Measurements from ENCODE around the gene NPAS1.

Gene NPAS1

DNA sequence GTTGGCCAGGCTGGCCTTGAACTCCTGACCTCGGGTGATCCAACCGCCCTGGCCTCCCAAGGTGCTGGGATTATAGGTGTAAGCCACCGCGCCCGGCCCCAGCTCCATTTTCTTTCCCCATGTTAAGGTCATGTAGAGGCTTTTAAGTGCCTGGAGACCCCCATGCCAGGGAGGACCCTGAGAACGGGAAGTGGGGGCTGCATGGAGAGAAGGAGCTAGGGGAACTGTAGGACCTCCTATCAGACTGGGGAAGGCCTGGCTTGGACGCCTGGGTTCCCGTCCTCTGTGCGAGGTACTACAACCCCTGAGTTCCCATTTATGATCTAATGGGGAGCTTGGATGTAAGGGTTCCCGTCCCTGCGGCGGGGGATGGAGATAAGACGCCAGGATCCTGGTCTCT, 714 bp upstream of the NPAS1 start:
- FAIRE-seq: no peak
- DNase-seq (ENCODE audit: insufficient read length, low spot score): no peak

DNA sequence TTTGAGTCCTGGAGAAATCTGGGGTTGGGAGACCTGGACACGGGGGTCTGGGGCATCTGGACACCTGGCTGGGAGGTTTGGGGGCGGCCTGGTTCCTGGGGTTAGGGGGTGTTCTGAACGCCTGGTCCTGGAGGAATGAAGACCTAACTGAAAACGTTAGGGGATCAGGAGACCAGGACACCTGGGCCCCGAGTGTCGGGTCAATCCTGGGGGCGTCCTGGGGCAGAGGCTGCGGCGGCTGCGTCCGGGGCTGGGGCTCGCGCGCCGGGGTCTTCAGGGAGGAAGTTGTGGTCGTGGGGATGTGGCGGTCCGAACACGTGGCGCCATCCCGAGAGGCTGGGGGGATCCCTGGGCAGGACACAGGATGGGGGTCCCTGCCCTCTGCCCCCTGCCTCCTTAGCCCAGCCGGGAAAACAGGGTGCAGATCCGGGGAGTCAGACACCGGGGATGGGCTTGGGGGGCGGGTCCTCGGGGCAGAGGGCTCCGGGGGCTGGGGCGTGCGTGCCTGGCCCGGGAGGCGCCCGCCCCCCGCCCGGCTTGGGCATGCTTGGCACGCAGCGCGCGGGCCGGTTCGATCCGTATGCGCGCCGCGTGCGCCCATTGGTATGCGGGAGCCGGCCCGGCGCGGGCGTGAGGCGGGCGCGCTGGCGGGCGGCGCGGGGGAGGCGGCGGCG, 632 bp downstream of the NPAS1 start:
- DNase-seq (ENCODE audit: insufficient read length, low spot score): no peak
- no peak for FAIRE-seq

DNA sequence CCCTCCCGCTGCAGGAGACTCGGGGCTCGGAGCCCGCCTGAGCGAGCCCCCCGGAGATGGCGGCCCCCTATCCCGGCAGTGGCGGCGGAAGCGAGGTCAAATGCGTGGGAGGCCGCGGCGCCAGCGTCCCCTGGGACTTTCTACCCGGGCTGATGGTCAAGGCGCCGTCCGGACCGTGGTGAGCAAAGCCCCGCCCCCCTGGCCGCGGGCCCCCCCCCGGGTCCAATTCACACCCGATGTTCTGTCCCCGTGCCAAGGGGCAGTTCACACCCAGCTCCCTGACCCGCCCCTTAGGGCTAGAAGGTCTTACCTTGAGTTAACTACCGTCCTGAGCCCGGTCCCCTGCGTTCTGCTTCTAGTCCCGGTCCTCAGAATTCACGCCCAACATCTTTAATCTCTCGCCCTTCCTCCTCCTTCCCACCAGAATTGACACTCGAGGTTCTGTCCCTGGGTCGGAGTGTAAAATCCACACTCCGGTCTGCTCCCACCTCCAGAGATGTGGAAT, 1.4 kb downstream of the NPAS1 start:
- DNase-seq (ENCODE audit: insufficient read length, low spot score) (no peak), FAIRE-seq (no peak)

DNA sequence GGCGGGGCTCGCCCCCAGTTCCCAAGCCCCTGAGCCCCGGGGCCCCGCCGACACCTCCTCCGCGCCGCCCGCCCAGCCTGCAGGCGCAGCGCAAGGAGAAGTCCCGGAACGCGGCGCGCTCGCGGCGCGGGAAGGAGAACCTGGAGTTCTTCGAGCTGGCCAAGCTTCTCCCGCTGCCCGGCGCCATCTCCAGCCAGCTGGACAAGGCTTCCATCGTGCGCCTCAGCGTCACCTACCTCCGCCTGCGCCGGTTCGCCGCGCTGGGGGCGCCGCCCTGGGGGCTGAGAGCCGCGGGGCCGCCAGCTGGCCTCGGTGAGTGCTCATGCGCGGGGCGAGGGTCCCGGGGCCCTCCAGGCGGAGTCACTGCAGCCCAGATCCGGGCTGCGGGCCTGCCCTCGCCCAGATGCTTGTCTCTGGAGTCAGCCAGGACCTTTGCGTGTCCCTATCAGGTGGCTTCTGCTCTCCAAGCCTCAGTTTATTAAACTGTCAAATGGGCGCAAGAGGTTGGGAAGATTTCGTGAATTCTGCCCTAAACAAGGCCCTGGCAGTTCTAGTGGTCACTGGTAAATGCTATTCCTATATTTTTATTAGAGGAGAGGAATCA, 2.0 kb downstream of the NPAS1 start:
- FAIRE-seq (no peak), DNase-seq (ENCODE audit: insufficient read length, low spot score) (no peak)

DNA sequence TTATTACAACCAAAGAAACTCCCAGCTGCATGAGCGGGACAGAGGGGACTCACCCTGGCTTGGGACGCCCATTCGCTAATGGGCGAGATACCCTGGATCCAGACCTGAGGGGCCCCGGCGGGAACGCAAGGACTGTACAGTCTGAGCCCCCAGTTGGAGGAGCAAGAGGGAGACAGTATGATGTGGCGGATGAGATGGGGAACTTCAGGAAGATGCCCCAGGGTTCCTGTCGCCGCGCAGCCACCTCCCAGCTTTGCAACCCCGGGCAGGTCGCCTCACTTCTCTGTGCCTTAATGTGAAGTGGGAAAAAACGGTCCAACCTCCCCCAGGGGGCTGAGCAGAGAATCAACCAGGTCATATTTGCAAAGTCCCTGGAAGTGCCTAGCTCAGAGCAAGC, 2.5 kb downstream of the NPAS1 start:
- FAIRE-seq (no peak), DNase-seq (ENCODE audit: insufficient read length, low spot score) (no peak)

DNA sequence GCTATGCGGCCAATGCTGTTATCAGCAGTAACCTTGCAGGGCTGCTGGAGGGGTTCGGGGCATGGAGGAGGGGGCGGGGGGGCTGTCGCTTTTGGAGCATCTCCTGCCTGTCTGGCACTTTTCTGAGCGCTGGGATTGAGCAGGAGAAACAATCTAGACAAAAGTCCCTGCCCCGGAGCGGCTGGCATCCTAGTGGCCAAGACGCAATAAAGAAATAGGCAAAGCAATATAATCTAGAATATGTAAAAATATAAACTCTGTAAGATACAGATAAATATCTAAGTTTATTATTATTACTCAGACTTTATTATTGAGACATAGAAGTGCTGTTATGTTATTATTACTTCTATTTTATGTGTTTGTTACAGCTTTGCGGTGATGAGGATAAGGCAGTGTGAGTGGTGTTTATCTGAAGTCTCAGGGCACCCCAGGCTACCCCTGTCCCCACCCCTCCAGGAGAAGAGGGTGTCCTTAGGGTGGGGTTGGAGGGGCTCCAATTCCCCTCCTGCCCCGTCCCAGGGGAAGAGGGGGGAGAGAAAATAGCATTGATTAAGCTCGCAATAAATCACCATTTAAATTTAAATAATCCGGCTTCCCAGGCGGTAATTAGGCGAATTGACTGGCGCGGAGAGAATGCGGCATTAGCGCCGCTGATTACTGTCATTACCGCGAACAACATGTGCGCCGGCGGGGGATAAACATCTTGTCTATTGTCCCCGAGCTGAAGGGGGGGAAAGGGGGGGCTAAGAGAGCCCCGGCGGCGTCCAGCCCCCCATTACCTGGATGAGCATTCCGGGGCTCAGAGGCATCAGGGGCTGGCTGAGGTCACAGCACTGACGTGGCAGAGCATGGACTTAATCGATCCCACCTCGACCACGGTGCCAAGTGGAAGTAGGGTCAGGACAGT, 3.2 kb downstream of the NPAS1 start:
- FAIRE-seq: no peak
- no peak for DNase-seq (ENCODE audit: insufficient read length, low spot score)

DNA sequence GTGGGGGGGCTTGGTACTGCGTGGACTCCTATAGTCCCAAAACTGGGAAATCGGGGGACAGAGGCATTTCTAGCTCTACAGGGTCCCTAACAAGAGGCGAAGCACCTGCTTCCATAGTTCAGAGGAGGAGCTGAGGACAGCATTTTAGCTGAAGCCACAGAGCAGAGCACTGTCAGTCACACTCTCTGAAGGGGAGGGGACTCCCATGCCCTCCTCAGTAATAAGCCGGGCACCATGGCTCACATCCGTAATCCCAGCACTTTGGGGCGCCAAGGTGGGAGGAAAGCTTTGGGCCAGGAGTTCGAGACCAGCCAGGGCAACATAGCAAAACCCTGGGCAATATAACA, 3.8 kb downstream of the NPAS1 start:
- DNase-seq (ENCODE audit: insufficient read length, low spot score) (no peak), FAIRE-seq (no peak)

DNA sequence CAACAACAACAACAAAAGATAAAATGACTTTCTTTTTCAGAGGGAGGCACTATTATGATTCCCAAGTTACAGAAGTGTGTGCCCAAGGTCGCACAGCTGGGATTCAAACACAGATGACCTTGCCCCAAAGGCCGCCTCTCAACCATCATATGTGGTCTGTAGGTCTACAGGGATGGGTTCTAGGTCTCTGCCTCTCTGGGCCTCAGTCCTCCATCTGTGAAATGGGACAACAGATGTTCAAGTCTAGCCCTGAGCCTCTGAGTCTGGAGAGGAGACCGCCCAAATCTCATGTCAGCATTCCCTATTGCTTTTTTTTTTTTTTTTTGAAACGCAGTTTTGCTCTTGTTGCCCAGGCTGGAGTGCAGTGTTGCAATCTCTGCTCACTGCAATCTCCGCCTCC, 4.9 kb downstream of the NPAS1 start:
- no peak for FAIRE-seq
- no peak for DNase-seq (ENCODE audit: insufficient read length, low spot score)

DNA sequence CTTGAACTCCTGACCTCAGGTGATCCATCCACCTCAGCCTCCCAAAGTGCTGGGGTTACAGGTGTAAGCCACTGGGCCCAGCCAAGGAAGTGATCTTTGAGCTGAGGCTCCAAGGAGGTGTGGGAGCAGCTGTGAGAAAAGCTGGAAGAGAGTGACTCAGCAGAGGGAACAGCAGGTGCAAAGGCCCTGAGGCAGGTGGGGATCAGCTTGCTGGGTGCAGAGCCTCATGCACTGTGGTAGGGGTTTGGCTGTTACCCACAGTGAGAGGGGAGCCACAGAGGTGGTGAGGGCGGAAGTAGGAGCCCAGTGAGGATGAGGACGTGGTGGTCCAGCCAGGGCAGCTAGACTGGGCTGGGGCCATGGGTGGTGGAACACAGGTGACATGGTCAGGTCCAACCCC, 6.5 kb downstream of the NPAS1 start:
- no peak for FAIRE-seq

DNA sequence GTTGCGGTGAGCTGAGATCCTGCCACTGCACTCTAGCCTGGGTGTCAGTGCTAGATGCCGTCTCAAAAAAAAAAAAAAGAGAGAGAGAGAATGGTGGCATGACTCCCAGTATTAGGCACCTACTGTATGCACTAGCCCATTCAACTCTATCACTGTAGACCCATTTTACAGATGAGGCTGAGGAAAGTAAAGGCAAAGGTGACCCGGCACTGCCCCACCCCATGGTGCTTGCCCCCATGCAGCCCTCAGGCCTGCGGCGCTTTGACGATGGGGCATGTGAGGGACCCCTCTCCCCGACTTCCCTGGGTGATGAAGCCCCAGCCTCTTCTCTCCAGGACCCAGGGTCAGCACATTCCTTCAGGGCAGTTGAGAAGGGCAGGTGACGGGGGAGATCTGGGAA, 7.3 kb downstream of the NPAS1 start:
- no peak for DNase-seq (ENCODE audit: insufficient read length, low spot score)
- no peak for FAIRE-seq

More for the DNA sequence above, 6.5 kb downstream of the NPAS1 start:
- no peak for DNase-seq (ENCODE audit: insufficient read length, low spot score)

DNA sequence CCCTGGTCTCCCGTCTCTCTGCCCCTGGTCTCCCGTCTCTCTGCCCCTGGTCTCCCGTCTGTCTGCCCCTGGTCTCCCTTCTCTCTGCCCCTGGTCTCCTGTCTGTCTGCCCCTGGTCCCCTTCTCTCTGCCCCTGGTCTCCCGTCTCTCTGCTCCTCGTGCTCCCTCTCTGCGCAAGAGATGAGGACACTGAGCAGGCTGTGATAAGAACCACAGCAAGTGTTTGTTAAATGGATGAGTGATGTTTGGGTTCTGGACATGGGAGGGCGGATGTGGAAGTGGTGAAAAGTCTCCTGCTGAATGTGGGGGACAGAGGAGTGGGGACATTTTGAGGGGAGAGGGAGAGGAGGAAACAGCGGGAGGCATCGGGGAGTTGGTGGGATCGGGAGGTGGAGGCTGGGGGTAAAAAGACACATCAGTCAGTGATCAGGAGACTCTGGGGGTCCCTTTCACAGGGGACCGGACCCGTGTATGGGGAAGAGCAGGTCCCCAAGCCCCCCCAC, 8.0 kb downstream of the NPAS1 start:
- FAIRE-seq (no peak), DNase-seq (ENCODE audit: insufficient read length, low spot score) (no peak)

DNA sequence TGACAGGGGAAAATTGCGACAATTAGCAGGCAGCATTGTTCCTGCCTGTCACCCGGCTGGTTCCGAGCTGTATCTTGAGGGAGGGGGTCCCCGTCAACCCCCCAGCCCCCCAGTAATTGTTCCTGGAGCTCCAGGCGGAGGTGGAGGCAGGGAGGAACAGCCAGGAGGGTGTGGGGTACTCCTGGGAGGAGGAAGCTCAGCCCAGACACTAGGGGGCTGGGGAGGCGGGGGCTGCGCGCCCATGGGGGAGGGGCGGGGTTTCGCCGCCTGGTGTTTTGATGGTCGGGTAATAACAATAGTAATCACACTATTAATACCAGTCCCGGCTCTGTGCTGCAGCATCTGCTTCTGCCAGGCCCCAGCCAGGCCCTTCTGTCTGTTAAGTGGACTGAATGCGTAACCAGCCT, 8.6 kb downstream of the NPAS1 start:
- FAIRE-seq: no peak
- no peak for DNase-seq (ENCODE audit: insufficient read length, low spot score)

DNA sequence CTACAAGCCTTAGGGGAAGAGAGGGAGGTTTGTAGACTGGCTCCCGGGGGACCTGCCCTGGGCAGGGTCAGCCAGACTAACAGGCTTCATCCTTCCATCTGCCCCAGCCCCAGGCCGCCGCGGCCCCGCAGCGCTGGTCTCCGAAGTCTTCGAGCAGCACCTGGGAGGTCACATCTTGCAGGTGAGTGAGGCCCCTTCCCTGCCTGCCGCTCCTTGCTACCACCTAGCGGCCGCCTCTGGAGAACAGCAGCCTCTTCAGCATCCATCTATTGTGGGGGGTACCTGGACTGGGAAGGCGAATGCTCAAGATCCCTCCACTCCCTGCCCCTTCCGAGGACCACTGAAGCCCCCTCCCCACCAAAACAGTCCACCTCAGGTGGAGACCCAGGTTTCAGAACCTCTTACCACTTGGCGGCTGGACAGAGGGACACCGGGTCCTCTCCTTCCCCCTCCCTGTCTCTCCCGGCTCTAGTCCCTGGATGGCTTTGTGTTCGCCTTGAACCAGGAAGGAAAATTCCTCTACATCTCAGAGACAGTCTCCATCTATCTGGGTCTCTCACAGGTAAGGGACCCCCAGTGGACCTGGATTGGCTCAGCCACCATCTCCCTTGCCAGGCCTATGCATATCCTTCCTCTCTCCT, 12.7 kb downstream of the NPAS1 start:
- peak; percentile 84 for FAIRE-seq
- DNase-seq (ENCODE audit: insufficient read length, low spot score): peak; percentile 75

DNA sequence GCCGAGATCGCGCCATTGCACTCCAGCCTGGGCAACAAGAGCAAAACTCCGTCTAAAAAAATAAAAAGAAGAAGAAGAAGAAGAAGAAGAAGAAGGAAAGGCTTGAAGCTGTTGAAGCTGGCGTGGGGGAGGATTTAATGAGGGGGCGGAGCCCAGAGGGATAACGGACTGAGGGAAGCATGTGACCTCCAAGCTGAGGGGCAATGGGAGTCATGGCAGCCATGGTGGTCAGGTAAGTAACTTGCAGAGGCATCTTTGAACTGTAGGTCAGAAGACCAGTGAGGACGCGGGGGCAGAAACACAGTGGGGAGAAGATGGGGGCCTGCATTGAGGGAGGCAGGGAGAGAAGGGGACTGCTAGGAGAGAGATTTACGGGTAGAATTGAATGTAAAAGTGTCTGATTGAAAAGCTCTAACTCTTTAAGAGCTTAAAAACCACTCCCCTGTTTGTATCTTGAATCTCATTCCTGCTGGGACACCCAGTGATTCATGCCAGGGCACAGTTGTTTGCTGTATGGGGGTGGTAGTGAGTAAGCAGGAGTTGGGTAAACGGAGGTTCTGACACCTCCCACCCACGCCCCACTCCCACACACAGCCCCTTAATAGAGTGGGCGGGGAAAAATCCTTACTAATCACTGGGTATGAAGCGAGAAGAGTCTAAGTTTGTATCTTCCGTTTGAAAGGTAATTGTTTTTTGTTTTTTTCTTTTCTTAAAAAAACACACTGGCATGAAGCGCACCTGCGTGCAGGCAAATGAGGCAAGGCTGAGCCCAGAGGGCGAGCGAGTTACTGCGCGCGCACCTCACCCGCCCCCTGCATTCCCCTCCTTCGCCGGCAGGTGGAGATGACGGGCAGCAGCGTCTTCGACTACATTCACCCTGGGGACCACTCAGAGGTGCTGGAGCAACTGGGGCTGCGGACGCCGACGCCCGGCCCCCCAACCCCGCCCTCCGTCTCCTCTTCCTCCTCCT, 15.8 kb downstream of the NPAS1 start:
- FAIRE-seq (peak; percentile 93), DNase-seq (ENCODE audit: insufficient read length, low spot score) (peak; percentile 98)

DNA sequence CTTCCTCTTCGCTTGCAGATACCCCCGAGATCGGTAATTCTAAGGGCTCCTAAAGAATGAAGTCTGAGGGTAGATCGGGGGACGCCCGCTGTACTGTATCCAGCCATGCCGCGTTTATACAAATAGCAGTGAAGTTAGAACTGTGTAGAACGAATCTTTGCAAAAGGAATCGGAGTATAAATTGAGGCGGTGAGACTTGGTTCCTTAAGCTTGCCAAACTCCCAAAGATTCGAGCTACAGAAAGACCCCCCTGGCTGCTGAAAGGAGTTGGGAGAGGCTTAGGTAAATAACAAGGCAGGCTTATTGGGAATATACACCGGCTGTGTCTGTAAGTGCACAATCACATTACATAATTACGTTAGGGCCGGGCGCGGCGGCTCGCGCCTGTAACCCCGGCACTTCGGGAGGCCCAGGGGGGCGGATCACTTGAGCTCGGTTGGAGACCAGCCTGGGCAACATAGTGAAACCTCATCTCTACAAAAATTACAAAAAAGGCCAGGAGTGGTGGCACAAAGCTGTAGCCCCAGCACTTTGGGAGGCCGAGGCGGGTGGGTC, 16.5 kb downstream of the NPAS1 start:
- no peak for DNase-seq (ENCODE audit: insufficient read length, low spot score)
- FAIRE-seq: no peak

DNA sequence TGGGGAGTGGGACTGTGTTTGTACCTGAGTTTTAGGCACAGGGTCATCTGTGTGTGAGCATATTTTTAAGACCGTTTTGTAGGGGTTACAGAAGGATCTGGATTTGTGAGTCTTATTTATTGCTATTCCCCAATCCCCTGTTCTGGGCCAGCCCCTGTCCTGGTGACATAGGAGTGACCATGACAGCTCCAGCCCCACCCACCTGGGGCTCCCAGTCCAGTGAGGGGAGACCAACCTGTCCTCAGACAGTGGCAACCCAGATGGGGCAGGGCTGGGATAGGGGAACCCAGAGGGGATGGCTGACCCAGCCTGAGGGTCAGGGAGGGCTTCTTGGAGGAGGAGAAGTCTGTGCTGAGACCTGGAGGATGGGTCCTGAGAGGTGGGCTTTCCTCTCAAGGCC, 18.1 kb downstream of the NPAS1 start:
- DNase-seq (ENCODE audit: insufficient read length, low spot score): no peak
- FAIRE-seq: no peak

DNA sequence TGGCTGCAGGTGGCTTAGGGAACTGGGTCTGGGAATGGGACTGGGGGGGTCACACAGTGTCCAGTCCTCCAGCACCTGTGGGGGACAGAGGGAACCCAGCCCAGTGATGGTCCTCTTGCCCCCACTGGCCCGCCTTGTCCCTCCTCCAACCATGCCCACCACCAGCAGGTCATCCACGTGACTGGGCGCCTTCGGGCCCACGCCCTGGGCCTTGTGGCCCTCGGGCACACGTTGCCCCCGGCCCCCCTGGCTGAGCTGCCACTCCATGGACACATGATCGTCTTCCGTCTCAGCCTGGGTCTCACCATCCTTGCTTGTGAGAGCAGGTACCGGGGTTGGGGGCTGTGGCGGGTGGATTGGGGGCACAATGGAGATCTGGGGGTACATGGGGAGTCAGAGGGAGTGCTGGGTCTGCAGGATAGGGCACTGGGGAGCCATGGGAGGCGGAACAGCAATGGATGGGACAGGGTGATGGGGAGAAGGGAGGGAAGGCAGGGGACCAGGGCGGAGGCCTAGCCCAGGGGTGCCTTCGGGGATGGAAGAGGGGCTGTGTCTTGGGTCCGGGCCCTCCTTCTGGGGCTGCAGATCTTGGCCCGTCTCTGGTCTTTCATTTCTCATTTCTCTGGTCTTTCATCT, 19.7 kb downstream of the NPAS1 start:
- FAIRE-seq: no peak
- DNase-seq (ENCODE audit: insufficient read length, low spot score): no peak

DNA sequence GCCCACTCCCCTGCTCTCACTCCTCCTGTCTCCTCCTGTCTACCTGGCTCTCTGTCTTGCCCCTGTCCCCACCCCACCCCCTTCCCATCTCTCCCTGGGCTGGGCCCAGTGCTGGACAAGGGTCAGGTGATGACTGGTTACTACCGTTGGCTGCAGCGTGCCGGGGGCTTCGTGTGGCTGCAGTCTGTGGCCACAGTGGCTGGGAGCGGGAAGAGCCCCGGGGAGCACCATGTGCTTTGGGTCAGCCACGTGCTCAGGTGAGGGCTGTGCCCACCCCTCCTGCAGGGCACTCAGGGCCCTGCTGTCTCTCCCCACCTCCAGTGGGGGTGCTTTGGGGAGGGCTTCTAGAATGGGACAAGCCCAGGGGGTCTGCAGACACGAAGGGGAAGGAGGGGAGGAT, 21.2 kb downstream of the NPAS1 start:
- FAIRE-seq: no peak
- no peak for DNase-seq (ENCODE audit: insufficient read length, low spot score)

All from GM19239 (cell line).